Left lung (tissue), 10 donors: ENCODE measurements around the gene MCTS1. TPM values are rescaled to one million over a fixed set of nuclear protein-coding genes. Genes with fewer than 3 reads are reported as not detected.
"Not testable (repeated sequence)": the region's sequence is repeated elsewhere in the genome, so short reads cannot be mapped to it uniquely, and the experiment has no call there.

Experiments
- ATAC-seq: fragments of 200-7000 bp; cut with Tn5 transposase; one replicate; pipeline ENCODE4 v1.9.1; 2020; ENCODE audit warnings: moderate library complexity
- DNase-seq, 4 donors: peaks; one replicate each; pipeline ENCODE4 v3.0.0-alpha.2; 2013 to 2020
- H3K27ac ChIP-seq, 2 donors: fragments of 200-600 bp; sonication (generic) in 1 of 2; one replicate each; pipeline versions ENCODE4 v1.5.0 to v1.8.0; 2020 to 2021
- H3K27me3 ChIP-seq, 2 donors: fragments of 200-600 bp; sonication (generic) in 1 of 2; one replicate each; pipeline versions ENCODE4 v1.5.0 to v1.8.0; 2020 to 2021
- H3K36me3 ChIP-seq, 2 donors: fragments of 200-600 bp; sonication (generic) in 1 of 2; one replicate each; pipeline versions ENCODE4 v1.5.0 to v1.8.0; 2020 to 2021
- H3K4me1 ChIP-seq, 2 donors: fragments of 200-600 bp; one replicate each; pipeline ENCODE4 v1.8.0; 2021
- H3K4me3 ChIP-seq, 2 donors: fragments of 200-600 bp; sonication (generic) in 1 of 2; one replicate each; pipeline versions ENCODE4 v1.5.0 to v1.8.0; 2020 to 2021; ENCODE audit warnings: mild to moderate bottlenecking in 1 of 2
- H3K9me3 ChIP-seq, 2 donors: fragments of 200-600 bp; sonication (generic) in 1 of 2; one replicate each; pipeline versions ENCODE4 v1.5.0 to v1.8.0; 2020 to 2021
- CTCF ChIP-seq, 2 donors: fragments of 200-600 bp; sonication (generic) in 1 of 2; IDR thresholded peaks; one replicate each; pipeline versions ENCODE4 v1.5.0 to v1.8.0; 2021; ENCODE audit warnings: antibody characterized with exemption in 2 of 2
- intact Hi-C, 2 donors: fragments of 100-400 bp; cut with DNase I; formaldehyde crosslinking; loops; one replicate each; pipeline versions ENCODE4 v1.11.2 to v1.14.2; 2022
- polyA plus RNA-seq, 6 donors: library from polyadenylated mRNA; unstranded; fragments of 120-200 nt; gene quantifications; one replicate each; pipeline ENCODE4 v1.2.1, GENCODE V29; 2013; ENCODE audit not compliant: insufficient read length in 6 of 6
- total RNA-seq, 2 donors: library from RNA; stranded (reverse); fragmentation: NEBNext Ultra II Directional; extraction: Animal tissue kit (Norgen Biotek cat#: 25700); gene quantifications; one replicate each; pipeline ENCODE4 v1.2.1, GENCODE V29; 2021
- donor health status: DM: no; HTN: yes; CAD: no.
- donor health status: DM: no; HTN: no; CAD: no.

The MCTS1 gene
- total and polyA plus RNA-seq, 8 donors, result 37.3 to 59.8 (median 53.7) TPM

GRCh38 chrX:120568035-120568434, 35.9 kb upstream of the MCTS1 start:
- peak; percentile 69 for ATAC-seq
- Histone ChIP-seq H3K4me3 (no peak overlapping the region), H3K9me3 (no peaks in the 10 kb centered on the region), H3K4me1 (no peaks in the 10 kb centered on the region), H3K27ac (no peak overlapping the region), H3K27me3 (no peaks in the 10 kb centered on the region), H3K36me3 (no peaks in the 10 kb centered on the region)
- TF ChIP-seq CTCF (IDR thresholded peaks at IDR 0.05), result no peak
- no peak for DNase-seq
- intact Hi-C loops, result no loop called here

GRCh38 chrX:120568609-120569008, 35.3 kb upstream of the MCTS1 start:
- ATAC-seq, result no peak
- no peak overlapping the region for H3K4me3 ChIP-seq
- H3K27me3 ChIP-seq, result no peaks in the 10 kb centered on the region
- H3K9me3 ChIP-seq, result no peaks in the 10 kb centered on the region
- no peaks in the 10 kb centered on the region for H3K36me3 ChIP-seq
- H3K4me1 ChIP-seq, result no peaks in the 10 kb centered on the region
- H3K27ac ChIP-seq, result no peak overlapping the region
- DNase-seq, result no peak
- intact Hi-C loops, result no loop called here
- no peak for TF ChIP-seq CTCF (IDR thresholded peaks at IDR 0.05)

GRCh38 chrX:120570011-120570600, 33.8 kb upstream of the MCTS1 start:
- Histone ChIP-seq H3K27ac (no peak overlapping the region), H3K36me3 (no peaks in the 10 kb centered on the region), H3K9me3 (no peaks in the 10 kb centered on the region), H3K4me1 (no peaks in the 10 kb centered on the region), H3K27me3 (no peaks in the 10 kb centered on the region), H3K4me3 (no peak overlapping the region)
- TF ChIP-seq CTCF (IDR thresholded peaks at IDR 0.05), result no peak
- DNase-seq (no peak), ATAC-seq (no peak)
- intact Hi-C loops, result no loop called here

GRCh38 chrX:120573806-120574205, 30.1 kb upstream of the MCTS1 start:
- H3K27me3 ChIP-seq, ATAC-seq, H3K9me3 ChIP-seq, DNase-seq, intact Hi-C loops, H3K36me3 ChIP-seq, H3K27ac ChIP-seq, H3K4me3 ChIP-seq, H3K4me1 ChIP-seq: not testable (repeated sequence)

- no peak overlapping the region for H3K27ac ChIP-seq
- ATAC-seq (no peak), DNase-seq (no peak)
- H3K9me3 ChIP-seq, result no peaks in the 10 kb centered on the region
- intact Hi-C loops, result no loop called here
- H3K4me3 ChIP-seq, result no peak overlapping the region
- H3K27me3 ChIP-seq, result no peaks in the 10 kb centered on the region
- TF ChIP-seq CTCF (IDR thresholded peaks at IDR 0.05), result no peak
- no peaks in the 10 kb centered on the region for H3K36me3 ChIP-seq
- H3K4me1 ChIP-seq, result no peaks in the 10 kb centered on the region
Measured at GRCh38 chrX:120575379-120576114, 28.4 kb upstream of the MCTS1 start.
